Right lobe of liver (tissue), 4 donors: Measurements from ENCODE around the gene DOHH.

Experiments used
- CTCF ChIP-seq, 4 donors: fragments of 200-600 bp in 3 of 4; fragments of 450-650 bp in 1 of 4; IDR thresholded peaks; one replicate each; pipeline versions ENCODE4 v1.5.1 to v1.8.0; 2016 to 2022; ENCODE audit warnings: antibody characterized with exemption in 4 of 4, mild to moderate bottlenecking in 2 of 4
- POLR2A ChIP-seq: fragments of 450-650 bp; IDR thresholded peaks from one replicate; pipeline ENCODE4 v1.6.1; 2017; ENCODE audit warnings: antibody characterized with exemption, mild to moderate bottlenecking
- donor health status: DM: no; HTN: no; CAD: no.
- donor health status: DM: no; HTN: no; CAD: no.
- donor health status: DM: no; HTN: yes; CAD: no.

- TF ChIP-seq CTCF (IDR thresholded peaks at IDR 0.05) (no peak), POLR2A (no peak)
These were observed 7.6 kb downstream of the DOHH start for GRCh38 chr19:3492919-3493318.
